Measurements from ENCODE around the gene ST3GAL6. TPM values are rescaled to one million over a fixed set of nuclear protein-coding genes. Genes with fewer than 3 reads are reported as not detected.

ST3GAL6 gene
- total and polyA plus RNA-seq, 2 of the 13 experiments (the other 11 are each of a cell fraction or from before 2014, with no cell fraction given): 17.5 to 23.2 TPM

GRCh38 chr3:98733812-98734281 is 29.3 kb upstream of the ST3GAL6 start (continued):
- TF ChIP-seq HOMEZ (CRISPR knock-in tag; IDR thresholded peaks at IDR 0.05; ENCODE audit: low read depth) (peak; percentile 87), FOXA3 (CRISPR knock-in tag; IDR thresholded peaks at IDR 0.05) (peak; percentile 16; the same call in 1 of the 2 replicates), NCOA5 (CRISPR knock-in tag; IDR thresholded peaks at IDR 0.05) (no peak), IKZF5 (CRISPR knock-in tag; IDR thresholded peaks at IDR 0.05) (0 out of 2 replicates have a peak, but pooled peaks have one; percentile 19), BHLHE40 (IDR thresholded peaks at IDR 0.05; ENCODE audit: low read length) (peak; percentile 58), KLF16 (CRISPR knock-in tag; IDR thresholded peaks at IDR 0.05) (no peak; a peak in 1 of 4 replicates), MED1 (CRISPR knock-in tag; IDR thresholded peaks at IDR 0.05) (peak; percentile 54; the same call in 1 of the 2 replicates), SNAPC5 (CRISPR knock-in tag; IDR thresholded peaks at IDR 0.05; ENCODE audit: borderline replicate concordance) (no peak), HDAC2 (CRISPR knock-in tag; IDR thresholded peaks at IDR 0.05) (peak; percentile 41; the same call in 1 of the 2 replicates), PITX1 (CRISPR knock-in tag; IDR thresholded peaks at IDR 0.05) (0 out of 2 replicates have a peak, but pooled peaks have one; percentile 30), TEAD3 (CRISPR knock-in tag; optimal IDR thresholded peaks at IDR 0.05; ENCODE audit: borderline replicate concordance) (peak; percentile 23), HNF4G (IDR thresholded peaks at IDR 0.05; ENCODE audit: borderline replicate concordance, low read depth, low read length) (peak; percentile 73), HNF4G (CRISPR knock-in tag; IDR thresholded peaks at IDR 0.05; ENCODE audit: borderline replicate concordance, low read depth) (peak; percentile 62; the same call in 1 of the 2 replicates), AHDC1 (CRISPR knock-in tag; IDR thresholded peaks at IDR 0.05; ENCODE audit: borderline replicate concordance) (peak; percentile 62), TAF1 (CRISPR knock-in tag; IDR thresholded peaks at IDR 0.05) (no peak), TBP (CRISPR knock-in tag; IDR thresholded peaks at IDR 0.05) (no peak), NCOR1 (IDR thresholded peaks at IDR 0.05; ENCODE audit: borderline replicate concordance, low read length) (0 out of 2 replicates have a peak, but pooled peaks have one; percentile 39), PATZ1 (CRISPR knock-in tag; IDR thresholded peaks at IDR 0.05) (0 out of 2 replicates have a peak, but pooled peaks have one; percentile 9)
